Stimulated activated CD4-positive, alpha-beta T cell treated with anti-CD3 and anti-CD28 coated beads, Interleukin-4, amount 100 ng/mL, for 4 hours (primary cell): ENCODE results near the gene ZNF296.

Experiments
- DNase-seq, 2 experiments: peaks; one replicate each; pipeline ENCODE4 v3.0.0-alpha.2; 2020

The ZNF296 gene

GRCh38 chr19:45051929-45052579 lies 24.2 kb downstream of the ZNF296 start:
- no peak for DNase-seq

- DNase-seq, result no peak
Observed at GRCh38 chr19:45050036-45050435, 26.2 kb downstream of the ZNF296 start.

- no peak for DNase-seq
Observed at GRCh38 chr19:45049073-45049736, 27.1 kb downstream of the ZNF296 start.

- no peak for DNase-seq
Observed at GRCh38 chr19:45047188-45047797, 29.0 kb downstream of the ZNF296 start.

- no peak for DNase-seq
Observed at GRCh38 chr19:45046355-45046754, 29.9 kb downstream of the ZNF296 start.

GRCh38 chr19:45045671-45046353 lies 30.5 kb downstream of the ZNF296 start:
- no peak for DNase-seq

- no peak for DNase-seq
Observed at GRCh38 chr19:45041125-45041524, 35.2 kb downstream of the ZNF296 start.

GRCh38 chr19:45040059-45040771 lies 36.1 kb downstream of the ZNF296 start:
- DNase-seq, result no peak

GRCh38 chr19:45038931-45039893 lies 37.1 kb downstream of the ZNF296 start, which contains the start of gene CLASRP:
Gene CLASRP, plus strand, starts transcription at chr19:45039045. Its CDS starts 1,168 bp downstream, at chr19:45040213.
- peak; percentile 82 to 88 for DNase-seq

- no peak for DNase-seq
Observed at GRCh38 chr19:45037393-45038169, 38.7 kb downstream of the ZNF296 start.

- DNase-seq, result no peak
Observed at GRCh38 chr19:45035755-45036154, 40.5 kb downstream of the ZNF296 start.

GRCh38 chr19:45032421-45032820 lies 43.9 kb downstream of the ZNF296 start:
- no peak for DNase-seq

- no peak for DNase-seq
Observed at GRCh38 chr19:45030825-45031224, 45.5 kb downstream of the ZNF296 start.

- no peak for DNase-seq
Observed at GRCh38 chr19:45027371-45027770, 48.9 kb downstream of the ZNF296 start.

- no peak for DNase-seq
Observed at GRCh38 chr19:45025264-45025663, 51.0 kb downstream of the ZNF296 start.

- DNase-seq, result no peak
Observed at GRCh38 chr19:45023048-45023447, 53.2 kb downstream of the ZNF296 start.

GRCh38 chr19:45021971-45022370 lies 54.3 kb downstream of the ZNF296 start:
- DNase-seq, result no peak
